OCI-LY7 (cell line): Measurements from ENCODE around the gene PFKL.

ENCODE experiments used
- EZH2phosphoT487 ChIP-seq: fragments of 200-600 bp; sonication (generic); IDR thresholded peaks from 2 replicates; pipeline ENCODE4 v1.6.1; 2018; ENCODE audit warnings: low read depth, borderline replicate concordance, mild to moderate bottlenecking, mixed run types, antibody characterized with exemption, low read length, moderate library complexity, mixed read lengths
- TF ChIP-seq, protein P1 (sequence below): fragments of 200-600 bp; sonication (generic); conservative IDR thresholded peaks from 2 replicates; pipeline ENCODE4 v1.5.1; 2014; ENCODE audit warnings: mild to moderate bottlenecking, antibody characterized with exemption, low read length, moderate library complexity, mixed read lengths

DNA sequence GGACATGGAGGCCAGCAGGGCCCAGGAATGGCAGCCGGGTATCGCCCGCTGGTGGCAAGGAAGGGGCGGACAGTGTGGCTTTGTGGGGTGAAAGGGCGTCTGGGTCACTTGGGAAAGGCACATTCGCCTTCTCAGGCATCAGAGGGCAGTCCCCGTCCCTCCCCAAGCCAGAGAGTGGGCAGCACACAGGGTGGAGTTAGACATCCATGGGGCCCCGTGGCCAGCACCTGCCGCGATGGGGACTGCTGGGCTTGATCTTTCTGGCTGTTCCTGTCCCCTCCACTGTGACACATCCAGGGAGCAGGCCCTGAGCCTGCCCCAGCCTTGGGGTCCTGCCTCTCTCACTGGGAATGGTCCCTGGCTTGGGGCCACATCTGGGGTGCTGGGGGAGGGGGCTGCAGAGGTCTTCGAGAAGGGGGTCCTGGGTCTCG is 49.6 kb downstream of the PFKL start:
- TF ChIP-seq, protein P1, sequence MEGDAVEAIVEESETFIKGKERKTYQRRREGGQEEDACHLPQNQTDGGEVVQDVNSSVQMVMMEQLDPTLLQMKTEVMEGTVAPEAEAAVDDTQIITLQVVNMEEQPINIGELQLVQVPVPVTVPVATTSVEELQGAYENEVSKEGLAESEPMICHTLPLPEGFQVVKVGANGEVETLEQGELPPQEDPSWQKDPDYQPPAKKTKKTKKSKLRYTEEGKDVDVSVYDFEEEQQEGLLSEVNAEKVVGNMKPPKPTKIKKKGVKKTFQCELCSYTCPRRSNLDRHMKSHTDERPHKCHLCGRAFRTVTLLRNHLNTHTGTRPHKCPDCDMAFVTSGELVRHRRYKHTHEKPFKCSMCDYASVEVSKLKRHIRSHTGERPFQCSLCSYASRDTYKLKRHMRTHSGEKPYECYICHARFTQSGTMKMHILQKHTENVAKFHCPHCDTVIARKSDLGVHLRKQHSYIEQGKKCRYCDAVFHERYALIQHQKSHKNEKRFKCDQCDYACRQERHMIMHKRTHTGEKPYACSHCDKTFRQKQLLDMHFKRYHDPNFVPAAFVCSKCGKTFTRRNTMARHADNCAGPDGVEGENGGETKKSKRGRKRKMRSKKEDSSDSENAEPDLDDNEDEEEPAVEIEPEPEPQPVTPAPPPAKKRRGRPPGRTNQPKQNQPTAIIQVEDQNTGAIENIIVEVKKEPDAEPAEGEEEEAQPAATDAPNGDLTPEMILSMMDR: no peak
- TF ChIP-seq EZH2phosphoT487: no peak
